Stimulated activated CD8-positive, alpha-beta memory T cell treated with anti-CD3 and anti-CD28 coated beads, Interleukin-4, amount 100 ng/mL, for 24 hours (primary cell): ENCODE data around the gene PLB1.

Experiments used
- DNase-seq: peaks from one replicate; pipeline ENCODE4 v3.0.0-alpha.2; 2020; ENCODE audit warnings: low read depth

PLB1 gene

GRCh38 chr2:28590496-28591301 is 94.8 kb downstream of the PLB1 start:
- no peak for DNase-seq

GRCh38 chr2:28591711-28592335 is 96.0 kb downstream of the PLB1 start:
- no peak for DNase-seq

GRCh38 chr2:28592481-28592880 is 96.6 kb downstream of the PLB1 start:
- no peak for DNase-seq

- DNase-seq, result no peak
Measured at GRCh38 chr2:28593160-28593755, 97.4 kb downstream of the PLB1 start.

GRCh38 chr2:28594000-28594331 is 98.1 kb downstream of the PLB1 start:
- DNase-seq, result no peak

- peak; percentile 75 for DNase-seq
Measured at GRCh38 chr2:28594332-28595108, 98.7 kb downstream of the PLB1 start.

- no peak for DNase-seq
Measured at GRCh38 chr2:28595323-28595722, 99.5 kb downstream of the PLB1 start.

- DNase-seq, result no peak
Measured at GRCh38 chr2:28598484-28598883, 102.6 kb downstream of the PLB1 start.

- DNase-seq, result no peak
Measured at GRCh38 chr2:28600181-28600580, 104.3 kb downstream of the PLB1 start.

GRCh38 chr2:28601616-28602015 is 105.8 kb downstream of the PLB1 start:
- DNase-seq, result no peak

GRCh38 chr2:28602136-28602660 is 106.3 kb downstream of the PLB1 start:
- DNase-seq, result no peak

- DNase-seq, result no peak
Measured at GRCh38 chr2:28602751-28603639, 107.1 kb downstream of the PLB1 start.

- no peak for DNase-seq
Measured at GRCh38 chr2:28603821-28604220, 108.0 kb downstream of the PLB1 start.

GRCh38 chr2:28604284-28604843 is 108.5 kb downstream of the PLB1 start:
- no peak for DNase-seq

GRCh38 chr2:28606986-28607441 is 111.2 kb downstream of the PLB1 start:
- DNase-seq, result no peak

- DNase-seq, result no peak
Measured at GRCh38 chr2:28607730-28608499, 112.1 kb downstream of the PLB1 start.

GRCh38 chr2:28608500-28609424 is 112.9 kb downstream of the PLB1 start:
- DNase-seq, result no peak

GRCh38 chr2:28610583-28611201 is 114.8 kb downstream of the PLB1 start:
- DNase-seq, result peak; percentile 35
